ENCODE results near the gene GPATCH11.

- TF ChIP-seq CTCF (conservative IDR thresholded peaks at IDR 0.05) (no peak), EZH2 (IDR thresholded peaks at IDR 0.05; ENCODE audit: low read depth) (no peak)
Observed at GRCh38 chr2:37125416-37125815, 41.1 kb downstream of the GPATCH11 start.
